Measurements from ENCODE around the gene IAH1.
"Not testable (repeated sequence)": the region's sequence is repeated elsewhere in the genome, so short reads cannot be mapped to it uniquely, and the experiment has no call there.

IAH1 gene

DNA sequence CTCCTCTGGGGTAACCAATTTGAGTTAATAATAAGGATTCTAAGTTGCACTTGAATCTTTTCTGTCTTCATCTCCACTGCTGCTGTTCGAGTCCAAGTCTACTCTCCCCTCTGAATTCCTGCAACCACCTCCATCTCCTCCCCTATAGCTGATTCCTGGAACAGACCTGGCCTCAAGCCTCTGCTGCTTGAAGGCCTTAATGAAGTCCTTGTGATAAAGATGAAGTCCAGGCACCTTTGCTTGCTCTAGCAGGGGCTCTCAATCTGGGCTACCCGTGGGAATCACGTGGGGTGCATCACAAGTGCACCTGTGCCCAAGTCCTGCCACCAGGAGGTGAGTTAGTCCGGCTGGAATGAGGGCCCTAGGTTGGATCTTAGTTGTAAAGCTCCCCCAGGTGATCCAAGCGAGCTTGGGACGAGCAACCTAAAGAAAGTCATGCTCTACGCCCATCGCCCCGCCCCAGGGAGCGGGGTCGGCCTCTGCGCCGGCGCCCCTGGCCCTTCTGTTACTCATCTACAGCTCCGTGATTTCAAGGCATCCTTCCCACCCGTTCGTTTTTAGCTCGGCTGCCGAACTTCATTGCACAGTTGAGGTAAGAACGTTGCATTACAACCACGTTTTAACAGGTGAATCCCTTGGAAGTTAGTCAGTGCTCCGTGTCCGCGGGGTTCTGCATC lies 905 bp upstream of the IAH1 start:
- no peak for DNase-seq (ENCODE audit: low spot score)

DNA sequence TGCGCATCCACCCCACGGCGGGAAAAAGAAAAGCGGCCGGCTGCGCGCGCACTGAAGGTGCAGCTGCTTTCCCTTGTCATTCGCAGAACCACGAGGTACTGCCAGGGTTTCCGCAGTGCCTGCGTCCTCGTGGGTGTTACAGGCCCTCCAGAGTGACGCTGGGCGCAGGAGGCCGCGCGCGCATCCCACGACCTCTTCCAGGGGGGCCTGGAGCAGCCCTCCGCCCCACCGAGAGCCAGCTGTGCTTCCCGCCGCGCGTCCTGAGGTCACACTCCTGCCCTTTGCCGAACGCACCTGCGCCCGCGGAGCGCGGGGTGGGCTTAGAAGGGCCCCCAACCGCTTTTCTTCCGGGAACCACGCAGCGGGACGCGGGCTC lies 378 bp upstream of the IAH1 start:
- peak; percentile 52 for DNase-seq (ENCODE audit: low spot score)

DNA sequence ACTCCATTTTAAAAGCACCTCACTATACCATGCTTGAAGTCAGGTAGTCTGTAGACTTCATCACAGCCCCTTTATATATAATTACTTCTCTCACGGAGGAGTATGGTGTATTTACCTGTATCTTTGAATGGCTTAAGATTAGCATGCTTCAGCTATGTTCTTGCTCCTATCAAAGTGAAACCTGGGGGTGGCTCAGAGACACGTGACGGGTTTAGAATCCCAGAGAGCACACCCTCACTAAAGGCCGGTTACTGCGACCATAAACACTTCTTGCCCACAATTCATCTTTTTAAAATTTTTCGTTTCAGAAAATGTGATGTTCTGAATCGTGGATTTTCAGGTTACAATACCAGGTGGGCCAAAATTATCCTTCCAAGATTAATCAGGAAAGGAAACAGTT lies 3.6 kb downstream of the IAH1 start:
- DNase-seq (ENCODE audit: low spot score): no peak

DNA sequence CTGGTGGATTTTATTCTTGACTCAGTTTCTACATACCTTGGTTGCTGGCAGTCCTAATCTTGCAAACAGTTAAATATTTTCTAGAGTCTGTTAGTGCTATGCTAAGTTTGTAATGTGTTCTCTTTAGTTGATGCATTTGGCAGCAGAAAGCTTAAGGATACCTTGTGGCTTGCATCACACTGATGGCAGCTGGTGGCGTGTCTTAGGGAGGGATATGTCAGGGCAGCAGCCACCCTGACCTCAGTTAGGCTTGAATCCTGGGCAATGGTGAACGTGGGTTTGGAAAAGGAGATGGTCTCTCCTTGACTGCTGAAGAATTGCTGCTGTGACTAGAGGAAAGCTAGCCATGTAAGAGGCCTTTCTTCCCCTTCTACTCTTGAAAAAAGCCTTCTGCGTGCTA lies 4.2 kb downstream of the IAH1 start:
- DNase-seq (ENCODE audit: low spot score): no peak

DNA sequence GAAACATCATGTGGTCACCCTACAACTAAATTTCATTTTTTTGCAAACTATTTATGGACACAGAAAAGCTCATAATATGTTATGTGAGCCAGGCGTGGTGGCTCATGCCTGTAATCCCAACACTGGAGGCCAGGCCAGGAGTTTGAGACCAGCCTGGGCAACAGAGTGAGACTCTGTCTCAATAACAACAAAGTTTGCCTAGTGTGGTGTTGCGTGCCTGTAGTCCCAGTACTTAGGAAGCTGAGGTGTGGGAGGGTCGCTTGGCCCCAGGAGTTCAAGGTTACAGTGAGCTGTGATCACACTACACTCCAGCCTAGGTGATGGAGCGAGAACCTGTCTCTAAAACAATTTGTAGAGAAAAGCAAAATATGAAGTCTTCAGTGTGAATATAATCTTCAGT lies 5.8 kb downstream of the IAH1 start:
- DNase-seq (ENCODE audit: low spot score): no peak

DNA sequence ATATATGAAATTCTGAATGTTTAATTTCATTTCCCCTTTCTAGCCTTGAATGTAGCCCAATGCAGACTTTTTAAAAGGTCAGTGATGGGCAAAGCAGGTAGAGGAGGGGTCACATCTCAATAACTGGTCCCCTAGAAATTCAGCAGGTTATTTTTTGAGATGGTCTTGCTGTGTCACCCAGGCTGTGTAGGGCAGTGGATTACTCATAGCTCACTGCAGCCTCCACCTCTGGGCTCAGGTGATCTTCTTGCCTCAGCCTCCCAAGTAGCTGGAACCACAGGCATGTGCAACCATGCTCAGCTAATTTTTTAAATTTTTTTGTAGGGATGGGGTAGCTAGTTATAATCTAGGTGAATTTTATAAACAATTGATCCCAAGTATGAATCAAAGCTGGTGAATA lies 8.8 kb downstream of the IAH1 start:
- DNase-seq (ENCODE audit: low spot score): no peak

DNA sequence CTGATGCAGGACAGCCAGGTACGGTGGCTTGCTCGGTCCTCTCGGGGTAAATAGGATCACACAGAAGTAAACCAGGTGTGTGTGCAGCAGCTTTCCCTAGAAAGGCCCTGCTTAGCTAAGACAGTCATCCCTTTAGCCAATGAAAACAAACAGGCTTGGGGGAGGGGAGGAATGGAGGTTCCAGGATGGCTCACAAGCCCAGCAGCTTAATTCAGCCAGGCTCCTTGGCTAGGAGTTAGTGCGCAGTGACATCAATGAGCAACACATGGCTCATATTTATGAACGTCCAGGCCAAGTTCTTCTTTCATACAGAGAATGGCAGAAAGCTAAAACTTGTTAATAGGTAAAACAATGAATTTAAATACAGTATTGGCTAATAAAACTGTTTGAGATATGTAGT lies 10.2 kb downstream of the IAH1 start:
- no peak for DNase-seq (ENCODE audit: low spot score)

DNA sequence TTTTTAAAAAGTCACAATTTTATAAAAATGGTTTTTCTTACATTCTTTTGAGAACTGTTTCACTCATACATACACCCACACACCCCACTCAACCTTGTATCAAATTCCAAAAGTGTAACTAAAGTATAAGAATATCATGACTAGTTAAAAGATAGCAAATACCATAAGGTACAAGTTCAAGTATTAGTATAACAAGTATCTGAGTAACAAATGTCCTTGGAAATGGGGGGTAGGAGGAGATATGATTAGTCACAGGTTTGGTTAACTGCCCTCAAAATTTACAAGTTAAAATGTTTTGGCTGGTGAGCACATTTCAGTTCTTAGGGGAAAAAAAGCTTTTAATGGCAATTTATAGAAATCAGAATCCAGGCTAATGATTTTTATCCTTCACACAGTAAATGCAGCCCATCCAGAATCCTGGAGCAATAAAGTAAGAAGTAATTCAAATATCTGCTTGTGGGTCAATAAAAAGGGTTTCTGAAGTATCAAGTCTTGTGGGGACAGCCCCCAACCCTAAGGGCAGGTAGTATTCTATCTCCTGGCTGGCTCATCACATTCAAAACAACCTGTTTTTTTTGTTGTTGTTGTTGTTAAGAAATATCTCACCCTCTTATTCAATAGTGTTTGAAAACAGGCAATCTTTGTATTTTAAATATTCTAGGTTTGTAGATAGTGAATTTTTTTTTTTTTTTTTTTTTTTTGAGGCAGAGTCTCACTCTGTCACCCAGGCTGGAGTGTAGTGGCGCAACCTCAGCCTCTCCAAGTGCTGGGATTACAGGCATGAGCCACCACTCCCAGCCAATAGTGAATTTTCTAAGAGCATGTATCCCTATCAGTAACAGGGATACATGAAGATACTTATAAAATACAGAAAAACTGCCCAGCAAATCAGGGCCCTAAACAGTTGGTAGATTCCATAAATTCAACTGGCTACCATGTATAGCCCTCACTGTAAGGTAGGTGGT lies 14.5 kb downstream of the IAH1 start:
- no peak for DNase-seq (ENCODE audit: low spot score)

DNA sequence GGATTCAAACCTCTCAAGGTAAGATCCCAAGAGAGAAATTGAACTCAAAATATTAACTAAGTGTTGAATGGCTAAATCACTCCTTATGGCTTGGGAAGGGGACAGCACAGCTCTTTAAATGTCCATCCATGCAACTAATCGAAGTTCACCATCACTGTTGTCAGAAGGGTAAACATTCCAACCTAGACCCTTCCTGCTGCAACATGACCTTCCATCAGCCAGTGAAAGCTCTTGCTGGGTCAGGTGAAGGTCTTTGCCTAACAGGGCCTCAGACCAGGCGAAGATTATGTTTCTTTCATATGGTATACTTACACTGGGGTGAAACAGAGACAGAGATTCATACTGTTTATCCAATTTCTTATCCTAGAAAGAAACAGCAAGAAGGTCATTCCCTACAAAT lies 16.4 kb downstream of the IAH1 start:
- DNase-seq (ENCODE audit: low spot score): no peak

DNA sequence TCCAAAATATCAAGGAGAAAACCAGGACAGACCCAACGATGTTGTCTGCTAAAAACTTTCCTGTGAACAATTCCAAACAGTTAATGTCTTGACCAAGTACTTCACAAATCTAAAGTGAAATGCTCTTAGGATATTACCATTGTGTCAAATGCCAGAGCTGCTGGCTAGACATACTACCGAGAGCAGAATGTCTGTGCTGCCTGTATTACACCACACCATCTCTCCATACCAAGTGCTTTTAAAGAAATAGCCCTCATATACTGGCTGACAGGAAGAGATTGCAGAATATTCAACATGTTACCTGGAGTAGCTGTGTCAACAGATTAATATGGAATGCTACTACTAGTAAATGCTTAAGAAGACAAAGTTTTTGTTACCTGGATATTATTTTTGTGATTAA lies 18.6 kb downstream of the IAH1 start:
- DNase-seq (ENCODE audit: low spot score): no peak

DNA sequence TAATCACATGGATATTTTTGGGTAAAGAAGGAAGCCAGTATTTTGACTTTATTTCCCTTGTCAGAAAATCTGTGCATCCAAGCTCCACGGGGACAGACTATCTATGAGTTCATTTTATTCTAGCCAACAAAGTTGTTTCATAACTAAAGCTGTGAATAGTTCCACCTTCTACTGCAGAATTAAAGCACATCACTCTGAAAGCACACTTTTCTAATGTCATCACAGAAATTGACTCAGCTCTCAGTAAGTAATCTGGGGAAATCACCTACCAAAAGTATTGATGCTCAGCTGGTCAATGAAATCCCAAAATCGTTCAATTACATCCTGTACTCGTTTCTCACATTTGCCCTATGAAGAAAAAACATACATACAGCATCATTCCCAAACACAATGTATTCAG lies 19.1 kb downstream of the IAH1 start:
- DNase-seq (ENCODE audit: low spot score): peak; percentile 25

DNA sequence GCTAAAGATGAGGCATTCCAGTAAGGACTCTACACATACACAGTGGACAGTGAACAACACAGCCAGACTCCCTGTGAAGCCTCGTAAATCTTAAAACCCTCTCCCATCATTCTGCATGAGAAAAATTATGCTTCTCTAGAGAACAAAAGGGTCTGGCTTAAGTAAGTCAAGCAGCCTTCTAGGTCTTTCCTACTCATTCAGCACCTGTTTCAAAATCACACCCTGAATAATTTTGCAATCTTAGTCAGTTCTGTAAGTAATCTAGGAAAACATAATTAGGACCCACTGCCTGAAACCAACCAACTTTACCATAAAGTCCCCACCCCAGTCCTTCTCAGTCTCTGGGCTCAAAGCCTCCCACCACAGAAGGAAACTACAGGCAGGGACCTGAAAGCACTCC lies 19.7 kb downstream of the IAH1 start:
- peak; percentile 31 for DNase-seq (ENCODE audit: low spot score)

DNA sequence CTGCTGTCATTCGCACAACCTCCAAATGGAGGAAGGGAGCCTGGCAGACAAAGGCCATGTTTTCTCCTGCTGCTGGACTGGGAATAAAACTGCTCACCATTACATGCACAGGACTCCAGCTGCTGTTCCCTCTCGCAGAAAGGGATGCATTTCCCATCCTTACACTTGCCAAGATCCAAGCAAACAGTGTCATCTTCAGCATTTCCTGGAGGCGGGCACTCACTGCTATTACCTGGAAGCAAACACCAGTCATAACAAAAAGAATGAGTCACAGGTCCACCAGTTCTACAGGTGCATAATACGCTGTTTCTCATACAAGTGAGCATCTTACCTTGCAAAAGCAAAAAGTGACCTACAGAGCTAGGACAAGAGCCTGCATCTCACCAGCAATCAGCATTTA lies 22.7 kb downstream of the IAH1 start:
- DNase-seq (ENCODE audit: low spot score): peak; percentile 25

DNA sequence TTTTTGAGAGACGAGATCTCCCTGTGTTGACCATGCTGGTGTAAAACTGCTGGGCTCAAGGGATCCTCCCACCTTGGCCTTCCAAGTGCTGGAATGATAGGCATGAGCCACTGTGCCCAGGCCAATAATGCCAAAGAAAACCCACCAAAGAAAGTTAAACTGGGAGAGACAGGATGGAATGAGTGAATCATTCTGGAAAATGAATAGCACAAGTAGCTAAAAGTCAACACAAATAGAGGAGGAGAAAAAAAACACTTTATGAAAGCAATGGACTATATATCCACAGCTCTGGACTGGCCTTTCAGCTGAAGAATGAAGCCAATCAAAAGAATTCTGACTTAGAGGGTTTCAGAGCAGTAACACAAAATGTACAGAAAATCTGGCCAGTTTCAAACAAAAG lies 23.9 kb downstream of the IAH1 start:
- DNase-seq (ENCODE audit: low spot score): no peak

DNA sequence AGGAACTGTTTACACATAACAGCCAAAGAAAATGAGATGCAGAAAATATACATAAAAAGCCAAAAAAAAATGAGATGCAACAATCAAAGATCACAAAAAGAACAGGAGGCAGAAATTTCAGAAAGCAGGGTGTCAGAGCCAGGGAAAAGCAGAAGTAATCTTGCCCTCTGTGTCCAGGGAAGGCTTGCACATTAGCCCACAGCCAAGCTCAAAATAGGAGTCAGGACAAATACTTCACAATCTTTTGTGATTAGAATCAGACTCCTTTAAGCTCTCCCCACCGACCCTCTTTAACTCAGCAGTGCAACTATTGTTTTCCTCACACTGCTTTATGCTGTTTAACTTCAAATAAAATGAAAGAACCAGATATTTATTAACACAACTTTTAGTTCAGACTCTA lies 34.6 kb downstream of the IAH1 start:
- DNase-seq (ENCODE audit: low spot score): no peak

DNA sequence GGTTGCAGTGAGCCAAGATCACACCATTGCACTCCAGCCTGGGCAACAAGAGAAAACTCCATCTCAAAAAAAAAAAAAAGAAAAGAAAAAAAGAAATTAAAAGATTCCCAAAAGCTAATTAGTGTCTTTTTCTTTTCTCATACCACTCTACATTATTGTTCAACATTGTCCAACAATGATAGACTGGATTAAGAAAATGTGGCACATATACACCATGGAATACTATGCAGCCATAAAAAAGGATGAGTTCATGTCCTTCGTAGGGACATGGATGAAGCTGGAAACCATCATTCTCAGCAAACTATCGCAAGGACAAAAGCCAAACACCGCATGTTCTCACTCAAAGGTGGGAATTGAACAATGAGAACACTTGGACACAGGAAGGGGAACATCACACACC lies 39.6 kb downstream of the IAH1 start:
- DNase-seq (ENCODE audit: low spot score): not testable (repeated sequence)

DNA sequence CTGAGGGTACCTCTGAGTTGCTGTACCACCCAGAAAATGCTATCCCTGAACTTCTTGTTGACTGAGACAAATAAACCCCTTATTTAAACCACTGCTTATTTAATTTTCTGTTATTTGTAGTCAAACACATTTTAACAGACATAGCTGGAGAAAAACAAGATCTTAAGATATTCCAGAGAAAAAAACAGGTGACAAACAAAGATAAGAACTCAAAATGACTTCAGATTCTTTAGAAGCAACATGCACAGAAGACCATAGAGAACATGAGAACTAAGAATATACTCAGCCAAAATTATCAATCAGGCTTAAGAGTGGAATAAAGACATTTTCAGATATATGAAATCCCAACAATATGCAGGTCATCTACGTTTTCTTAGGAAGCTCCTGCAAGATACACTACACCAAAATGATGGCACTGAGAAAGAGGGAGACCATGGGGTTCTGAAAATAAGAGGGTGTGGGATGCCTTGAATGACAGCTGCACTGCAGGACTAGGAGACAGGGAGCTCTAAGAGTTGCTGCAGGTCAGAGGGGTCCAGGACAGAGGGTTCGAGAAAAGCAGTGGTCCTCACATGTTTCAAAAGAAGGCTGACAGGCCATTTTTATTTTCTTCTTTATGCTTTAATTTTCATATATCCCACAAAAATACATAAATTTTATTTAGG lies 42.9 kb downstream of the IAH1 start:
- no peak for DNase-seq (ENCODE audit: low spot score)

DNA sequence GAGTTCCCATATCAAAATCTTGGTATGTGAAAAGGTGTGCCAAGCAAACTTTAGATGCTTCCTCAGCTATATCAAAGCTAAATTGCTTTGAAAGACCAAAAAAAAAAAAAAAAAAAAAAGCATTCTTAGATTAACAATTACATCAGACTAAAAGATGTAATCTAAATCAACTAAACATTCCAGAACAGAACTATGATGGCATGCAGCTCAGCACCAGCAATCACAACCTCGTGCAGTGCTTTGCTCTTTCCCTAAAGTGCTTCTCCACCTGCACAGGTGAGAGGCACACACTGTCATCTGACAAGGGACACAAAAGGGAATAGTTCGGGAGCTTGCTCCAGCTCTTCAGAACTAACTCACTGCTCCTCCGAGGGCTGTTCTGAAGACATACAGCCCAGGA lies 43.8 kb downstream of the IAH1 start:
- DNase-seq (ENCODE audit: low spot score): no peak

DNA sequence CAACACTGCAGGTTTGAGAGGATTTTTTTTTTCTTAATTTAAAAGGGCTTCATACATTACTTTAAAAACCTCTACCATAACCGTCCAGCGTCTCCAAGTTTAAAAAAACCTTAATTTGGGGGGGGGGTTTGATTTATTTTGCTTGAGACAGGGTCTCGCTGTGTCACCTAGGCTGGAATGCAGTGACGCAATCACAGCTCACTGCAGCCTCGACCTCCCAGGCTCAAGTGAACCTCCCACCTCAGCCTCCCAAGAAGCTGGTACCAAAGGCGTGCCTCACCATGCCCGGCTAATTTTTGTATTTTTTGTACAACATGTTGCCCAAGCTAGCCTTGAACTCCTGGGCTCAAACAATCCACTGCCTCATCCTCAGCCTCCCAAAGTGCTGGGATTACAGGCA lies 44.4 kb downstream of the IAH1 start:
- no peak for DNase-seq (ENCODE audit: low spot score)

DNA sequence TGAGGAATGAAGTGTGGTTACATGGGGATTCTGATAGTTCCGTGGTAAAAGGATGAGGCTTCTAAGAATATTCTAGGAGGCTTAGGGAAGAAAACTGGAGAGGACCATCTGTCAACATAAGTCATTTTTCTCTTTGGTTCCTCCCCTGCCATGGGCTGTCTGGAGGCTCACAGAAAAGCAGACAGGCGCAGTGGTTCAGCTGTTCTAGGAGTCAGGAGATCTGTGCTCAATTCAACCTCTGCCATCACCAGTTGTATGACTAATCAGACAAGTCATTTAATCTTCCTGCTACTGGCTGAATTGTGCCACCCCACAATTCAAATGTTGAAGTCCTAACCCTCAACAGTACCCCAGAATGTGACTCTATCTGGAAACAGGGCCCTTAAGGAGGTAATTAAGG lies 44.9 kb downstream of the IAH1 start:
- DNase-seq (ENCODE audit: low spot score): peak; percentile 7

DNA sequence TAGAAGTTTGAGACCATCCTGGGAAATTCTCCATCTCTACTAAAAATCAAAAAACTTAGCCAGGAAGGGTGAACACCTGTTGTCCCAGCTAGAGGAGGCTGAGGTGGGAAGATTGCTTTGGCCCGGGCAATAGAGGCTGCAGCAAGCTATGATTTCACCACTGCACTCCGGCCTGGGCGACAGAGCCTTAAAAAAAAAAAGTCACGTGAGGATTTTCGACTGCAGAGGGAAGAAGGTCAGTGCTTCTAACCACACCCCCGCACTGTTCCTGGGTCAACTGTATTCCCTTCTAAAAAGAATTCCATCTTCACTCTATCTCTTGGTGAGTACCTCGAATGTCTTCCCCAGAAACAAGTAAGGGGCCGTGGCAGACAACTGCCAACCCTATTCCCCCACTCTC lies 49.9 kb downstream of the IAH1 start:
- no peak for DNase-seq (ENCODE audit: low spot score)

DNA sequence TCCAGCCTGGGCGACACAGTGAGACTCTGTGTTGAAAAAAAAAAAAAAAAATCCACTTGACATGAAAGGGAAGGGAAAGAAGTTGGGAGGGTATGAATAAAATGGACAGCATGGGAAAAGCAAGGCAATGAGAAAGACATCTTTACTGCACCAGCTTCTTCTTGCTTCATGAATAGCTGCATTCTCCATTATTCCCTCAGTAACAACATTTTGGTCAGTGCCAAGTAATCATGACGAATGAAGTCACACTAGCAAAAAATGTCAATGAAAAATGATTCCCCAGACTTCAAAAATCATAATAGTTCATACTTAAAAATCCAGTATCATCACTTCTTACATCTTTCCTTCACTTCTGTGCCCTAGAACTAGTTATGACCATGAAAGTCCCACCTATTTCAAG lies 50.9 kb downstream of the IAH1 start:
- DNase-seq (ENCODE audit: low spot score): no peak
